ENCODE results near the gene SLIT3.

DNA sequence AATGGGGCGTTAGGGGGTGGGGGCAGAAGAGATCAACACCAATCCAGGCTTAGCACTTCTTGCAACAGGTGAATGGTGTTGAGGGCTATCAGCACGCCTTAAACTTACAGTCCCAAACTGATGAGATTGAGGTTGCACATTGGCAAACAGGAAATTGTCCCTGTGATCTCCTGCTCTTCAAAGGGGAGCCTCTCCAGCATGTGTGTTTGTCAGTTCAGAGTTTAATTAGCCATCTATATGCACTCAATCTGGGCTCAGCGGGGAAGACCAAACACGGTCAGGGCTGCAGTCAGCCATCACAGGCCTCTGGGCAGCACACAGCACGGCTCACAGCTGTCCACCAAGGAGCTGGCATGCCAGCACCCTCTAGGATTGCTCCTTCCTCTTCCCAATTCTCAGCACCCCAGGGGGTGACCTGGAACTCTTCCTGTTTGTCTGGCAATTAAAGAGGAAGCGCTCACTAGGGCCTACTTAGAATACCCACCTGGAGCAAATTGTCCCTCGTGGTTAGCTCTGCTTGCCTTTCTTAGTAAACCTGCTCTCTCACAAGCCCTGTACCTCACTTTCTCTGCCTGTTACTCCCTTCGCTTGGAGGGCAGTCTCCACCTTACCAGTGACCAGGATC is 217.4 kb downstream of the SLIT3 start:
- TF ChIP-seq, protein P1, sequence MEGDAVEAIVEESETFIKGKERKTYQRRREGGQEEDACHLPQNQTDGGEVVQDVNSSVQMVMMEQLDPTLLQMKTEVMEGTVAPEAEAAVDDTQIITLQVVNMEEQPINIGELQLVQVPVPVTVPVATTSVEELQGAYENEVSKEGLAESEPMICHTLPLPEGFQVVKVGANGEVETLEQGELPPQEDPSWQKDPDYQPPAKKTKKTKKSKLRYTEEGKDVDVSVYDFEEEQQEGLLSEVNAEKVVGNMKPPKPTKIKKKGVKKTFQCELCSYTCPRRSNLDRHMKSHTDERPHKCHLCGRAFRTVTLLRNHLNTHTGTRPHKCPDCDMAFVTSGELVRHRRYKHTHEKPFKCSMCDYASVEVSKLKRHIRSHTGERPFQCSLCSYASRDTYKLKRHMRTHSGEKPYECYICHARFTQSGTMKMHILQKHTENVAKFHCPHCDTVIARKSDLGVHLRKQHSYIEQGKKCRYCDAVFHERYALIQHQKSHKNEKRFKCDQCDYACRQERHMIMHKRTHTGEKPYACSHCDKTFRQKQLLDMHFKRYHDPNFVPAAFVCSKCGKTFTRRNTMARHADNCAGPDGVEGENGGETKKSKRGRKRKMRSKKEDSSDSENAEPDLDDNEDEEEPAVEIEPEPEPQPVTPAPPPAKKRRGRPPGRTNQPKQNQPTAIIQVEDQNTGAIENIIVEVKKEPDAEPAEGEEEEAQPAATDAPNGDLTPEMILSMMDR (IDR thresholded peaks at IDR 0.05; ENCODE audit: low read depth, low read length, poor library complexity, severe bottlenecking), result no peak
- no peak for TF ChIP-seq EZH2phosphoT487 (IDR thresholded peaks at IDR 0.05; ENCODE audit: borderline replicate concordance, low read length)

All from DOHH2 (cell line).